ENCODE results near the gene COQ4.

COQ4 gene

GRCh38 chr9:128298535-128299482 is 23.8 kb upstream of the COQ4 start:
- H3K79me2 ChIP-seq (ENCODE audit: insufficient read depth, low read depth), result no peaks in the 10 kb centered on the region
- H3K36me3 ChIP-seq (ENCODE audit: insufficient read depth), result no peaks in the 10 kb centered on the region
- no peak overlapping the region for H3K4me2 ChIP-seq
- H3K4me1 ChIP-seq (ENCODE audit: low read depth, poor library complexity, severe bottlenecking), result no peaks in the 10 kb centered on the region
- no peak overlapping the region for H3K9ac ChIP-seq
- no peak overlapping the region for H2AFZ ChIP-seq (ENCODE audit: low read depth)
- no peak overlapping the region for H3K27ac ChIP-seq
- no peak overlapping the region for H3K4me3 ChIP-seq (IDR thresholded peaks at IDR 0.05; ENCODE audit: insufficient read depth, low read depth, low read length)
- no peaks in the 10 kb centered on the region for H4K20me1 ChIP-seq (ENCODE audit: insufficient read depth)
- no peak for TF ChIP-seq CTCF (conservative IDR thresholded peaks at IDR 0.05; ENCODE audit: low read depth, low read length)
- no peaks in the 10 kb centered on the region for H3K27me3 ChIP-seq (ENCODE audit: insufficient read depth, low read depth)

GRCh38 chr9:128304136-128304970 is 18.3 kb upstream of the COQ4 start:
- H3K36me3 ChIP-seq (ENCODE audit: insufficient read depth), result no peaks in the 10 kb centered on the region
- no peak overlapping the region for H3K4me2 ChIP-seq
- no peak overlapping the region for H3K27ac ChIP-seq
- no peaks in the 10 kb centered on the region for H4K20me1 ChIP-seq (ENCODE audit: insufficient read depth)
- H3K4me3 ChIP-seq (IDR thresholded peaks at IDR 0.05; ENCODE audit: insufficient read depth, low read depth, low read length), result no peak overlapping the region
- H3K27me3 ChIP-seq (ENCODE audit: insufficient read depth, low read depth), result no peaks in the 10 kb centered on the region
- no peak overlapping the region for H2AFZ ChIP-seq (ENCODE audit: low read depth)
- no peaks in the 10 kb centered on the region for H3K79me2 ChIP-seq (ENCODE audit: insufficient read depth, low read depth)
- H3K9ac ChIP-seq, result no peak overlapping the region
- TF ChIP-seq CTCF (conservative IDR thresholded peaks at IDR 0.05; ENCODE audit: low read depth, low read length), result no peak
- no peaks in the 10 kb centered on the region for H3K4me1 ChIP-seq (ENCODE audit: low read depth, poor library complexity, severe bottlenecking)

GRCh38 chr9:128304971-128305288 is 17.7 kb upstream of the COQ4 start:
- no peaks in the 10 kb centered on the region for H3K27me3 ChIP-seq (ENCODE audit: insufficient read depth, low read depth)
- no peaks in the 10 kb centered on the region for H4K20me1 ChIP-seq (ENCODE audit: insufficient read depth)
- no peak overlapping the region for H3K9ac ChIP-seq
- H3K79me2 ChIP-seq (ENCODE audit: insufficient read depth, low read depth), result no peaks in the 10 kb centered on the region
- H3K4me3 ChIP-seq (IDR thresholded peaks at IDR 0.05; ENCODE audit: insufficient read depth, low read depth, low read length), result no peak overlapping the region
- H3K4me1 ChIP-seq (ENCODE audit: low read depth, poor library complexity, severe bottlenecking), result no peaks in the 10 kb centered on the region
- no peaks in the 10 kb centered on the region for H3K36me3 ChIP-seq (ENCODE audit: insufficient read depth)
- H2AFZ ChIP-seq (ENCODE audit: low read depth), result no peak overlapping the region
- H3K4me2 ChIP-seq, result no peak overlapping the region
- H3K27ac ChIP-seq, result no peak overlapping the region
- no peak for TF ChIP-seq CTCF (conservative IDR thresholded peaks at IDR 0.05; ENCODE audit: low read depth, low read length)

- no peaks in the 10 kb centered on the region for H4K20me1 ChIP-seq (ENCODE audit: insufficient read depth)
- no peak overlapping the region for H3K4me3 ChIP-seq (IDR thresholded peaks at IDR 0.05; ENCODE audit: insufficient read depth, low read depth, low read length)
- no peak for TF ChIP-seq CTCF (conservative IDR thresholded peaks at IDR 0.05; ENCODE audit: low read depth, low read length)
- no peak overlapping the region for H2AFZ ChIP-seq (ENCODE audit: low read depth)
- H3K4me2 ChIP-seq, result no peak overlapping the region
- H3K27ac ChIP-seq, result no peak overlapping the region
- H3K27me3 ChIP-seq (ENCODE audit: insufficient read depth, low read depth), result no peaks in the 10 kb centered on the region
- no peak overlapping the region for H3K9ac ChIP-seq
- H3K36me3 ChIP-seq (ENCODE audit: insufficient read depth), result no peaks in the 10 kb centered on the region
- H3K4me1 ChIP-seq (ENCODE audit: low read depth, poor library complexity, severe bottlenecking), result no peaks in the 10 kb centered on the region
- H3K79me2 ChIP-seq (ENCODE audit: insufficient read depth, low read depth), result no peaks in the 10 kb centered on the region
Observed at GRCh38 chr9:128309551-128309950, 13.1 kb upstream of the COQ4 start.
